A549 (cell line): ENCODE data around the gene AMOTL1. TPM values are rescaled to one million over a fixed set of nuclear protein-coding genes. Genes with fewer than 3 reads are reported as not detected.

Source experiments
- ATAC-seq, 2 experiments: fragments of 200-7000 bp in 1 of 2; fragments of >200 bp in 1 of 2; cut with Nextera tagmentation in 1 of 2; cut with Tn5 transposase in 1 of 2; 3 replicates each; pipeline versions ENCODE4 v1.8.0 to v1.9.1; 2018 to 2020; ENCODE audit warnings: mild to moderate bottlenecking in 1 of 2, moderate library complexity in 1 of 2
- CTCF ChIA-PET: fragments of 300-600 bp; sonication (Branson Sonifier 250); formaldehyde crosslinking; extraction: SDS; loops from one replicate; lab custom pipeline; 2021; ENCODE audit warnings: antibody characterized with exemption, inconsistent platforms; lab: Yijun Ruan, JAX
- POLR2A ChIA-PET: fragments of 350-600 bp; formaldehyde crosslinking; extraction: SDS; loops from one replicate; lab custom pipeline; 2021; ENCODE audit warnings: antibody characterized with exemption, inconsistent platforms; lab: Yijun Ruan, JAX
- DNase-seq, 2 experiments: peaks; one replicate each; pipeline versions ENCODE4 v3.0.0 to v3.0.0-alpha.2; 2011 to 2016; ENCODE audit warnings: low read depth in 1 of 2, low spot score in 1 of 2
- FAIRE-seq: peaks from 2 replicates; lab custom pipeline; 2011; peaks lifted over from hg19 to GRCh38; lab: Jason Lieb, UNC
- H3K27ac ChIP-seq, 2 experiments: fragments of >200 bp; sonication (Bioruptor Twin); formaldehyde crosslinking; 3 replicates each; pipeline ENCODE4 v1.5.1; 2016 to 2017
- H3K4me1 ChIP-seq: fragments of >200 bp; sonication (Bioruptor Twin); formaldehyde crosslinking; 3 replicates; pipeline ENCODE4 v1.6.1; 2016
- H3K4me2 ChIP-seq: fragments of >200 bp; sonication (Bioruptor Twin); formaldehyde crosslinking; 3 replicates; pipeline ENCODE4 v1.6.1; 2016
- H3K4me3 ChIP-seq: fragments of >200 bp; sonication (Bioruptor Twin); formaldehyde crosslinking; 3 replicates; pipeline ENCODE4 v1.5.1; 2016
- H3K9me3 ChIP-seq: fragments of >200 bp; sonication (Bioruptor Twin); formaldehyde crosslinking; 3 replicates; pipeline ENCODE4 v1.6.1; 2016
- CEBPB ChIP-seq, 2 experiments: fragments of >200 bp in 1 of 2; sonication (Bioruptor Twin) in 1 of 2; formaldehyde crosslinking in 1 of 2; IDR thresholded peaks; 2 replicates each; pipeline ENCODE4 v1.6.1; 2012 to 2016
- CHD4 ChIP-seq: fragments of 200-600 bp; sonication (generic); IDR thresholded peaks from 2 replicates; pipeline ENCODE4 v1.6.1; 2016; ENCODE audit warnings: antibody characterized with exemption, mild to moderate bottlenecking, borderline replicate concordance
- EHF ChIP-seq: fragments of 250-450 bp; sonication (Bioruptor Pico); IDR thresholded peaks from 2 replicates; pipeline ENCODE4 v1.5.0; 2020; ENCODE audit warnings: mild to moderate bottlenecking
- FOSB ChIP-seq: fragments of 250-450 bp; sonication (Bioruptor Pico); IDR thresholded peaks from 2 replicates; pipeline ENCODE4 v1.5.0; 2020; ENCODE audit warnings: mild to moderate bottlenecking, moderate library complexity
- FOXS1 ChIP-seq: fragments of 250-450 bp; sonication (Bioruptor Pico); IDR thresholded peaks from 2 replicates; pipeline ENCODE4 v1.5.0; 2020; ENCODE audit warnings: mild to moderate bottlenecking, moderate library complexity
- GATA3 ChIP-seq: IDR thresholded peaks from 2 replicates; pipeline ENCODE4 v1.6.1; 2012; ENCODE audit warnings: borderline replicate concordance
- HDAC2 ChIP-seq: fragments of 200-600 bp; sonication (generic); IDR thresholded peaks from 2 replicates; pipeline ENCODE4 v1.6.1; 2016
- HOXA7 ChIP-seq: fragments of 250-450 bp; sonication (Bioruptor Pico); IDR thresholded peaks from 2 replicates; pipeline ENCODE4 v1.5.0; 2020; ENCODE audit warnings: mild to moderate bottlenecking, moderate library complexity
- HOXB5 ChIP-seq: fragments of 250-450 bp; sonication (Bioruptor Pico); IDR thresholded peaks from 2 replicates; pipeline ENCODE4 v1.5.0; 2020; ENCODE audit warnings: mild to moderate bottlenecking, moderate library complexity
- JUNB ChIP-seq: fragments of >200 bp; sonication (Bioruptor Twin); formaldehyde crosslinking; IDR thresholded peaks from 2 replicates; pipeline ENCODE4 v1.6.1; 2016
- KDM1A ChIP-seq: fragments of 200-600 bp; sonication (generic); IDR thresholded peaks from 2 replicates; pipeline ENCODE4 v1.6.1; 2016; ENCODE audit warnings: low read depth, mild to moderate bottlenecking
- NR3C1 ChIP-seq: fragments of >200 bp; sonication (Bioruptor Twin); formaldehyde crosslinking; IDR thresholded peaks from 3 replicates; pipeline ENCODE4 v1.6.1; 2017
- PHF8 ChIP-seq: fragments of 200-600 bp; sonication (generic); IDR thresholded peaks from 2 replicates; pipeline ENCODE4 v1.6.1; 2016; ENCODE audit warnings: low read depth, mild to moderate bottlenecking, antibody characterized with exemption, moderate library complexity, borderline replicate concordance
- RAD21 ChIP-seq, 2 experiments: fragments of >200 bp in 1 of 2; sonication (Bioruptor Twin) in 1 of 2; formaldehyde crosslinking in 1 of 2; IDR thresholded peaks in 1 of 2; conservative IDR thresholded peaks in 1 of 2; 2 replicates in 1 of 2; 3 replicates in 1 of 2; pipeline ENCODE4 v1.6.1; 2012 to 2018; ENCODE audit warnings: inconsistent platforms in 1 of 2
- RFX5 ChIP-seq: fragments of 450-650 bp; IDR thresholded peaks from 2 replicates; pipeline ENCODE4 v1.7.1; 2014; ENCODE audit warnings: antibody characterized with exemption, mild to moderate bottlenecking, moderate library complexity
- SREBF2 ChIP-seq: fragments of 450-650 bp; IDR thresholded peaks from 2 replicates; pipeline ENCODE4 v1.6.1; 2014; ENCODE audit warnings: mild to moderate bottlenecking, moderate library complexity
- TP53 ChIP-seq: fragments of 250-450 bp; sonication (Bioruptor Pico); IDR thresholded peaks from 2 replicates; pipeline ENCODE4 v1.5.0; 2021; ENCODE audit warnings: mild to moderate bottlenecking, moderate library complexity
- WGBS: methylation state at CpG from one replicate; pipeline ENCODE4 v1.1.6; 2017; ENCODE audit errors: missing lambda C conversion rate; 5-methylcytosine and 5-hydroxymethylcytosine counted together
- polyA plus RNA-seq, 4 experiments: library from polyadenylated mRNA; depleted of rRNA in 3 of 4; stranded (reverse); fragments of >200 nt; fragmentation: RNase III in 1 of 4; extraction: RNeasy Plus Mini Kit Qiagen cat#74134 plus additional on column Dnase treatment in 1 of 4; gene quantifications; 2 replicates in 3 of 4; 3 replicates in 1 of 4; pipeline ENCODE4 v1.2.3, GENCODE V29; 2011 to 2017
- TF ChIP-seq, protein P1 (sequence below): IDR thresholded peaks from 2 replicates; pipeline ENCODE4 v1.6.1; 2012
- TF ChIP-seq, protein P2 (sequence below): IDR thresholded peaks from 2 replicates; pipeline ENCODE4 v1.6.1; 2012; ENCODE audit warnings: low read depth, borderline replicate concordance
- TF ChIP-seq, protein P3 (sequence below): fragments of 150-350 bp; IDR thresholded peaks from 2 replicates; pipeline ENCODE4 v1.6.1; 2014; ENCODE audit warnings: low read depth, mild to moderate bottlenecking, low read length
- TF ChIP-seq, protein P4 (sequence below): IDR thresholded peaks from 2 replicates; pipeline ENCODE4 v1.6.1; 2012
- TF ChIP-seq, protein P5 (sequence below): fragments of 250-450 bp; sonication (Bioruptor Pico); IDR thresholded peaks from 2 replicates; pipeline ENCODE4 v1.5.0; 2021; ENCODE audit warnings: mild to moderate bottlenecking, moderate library complexity, borderline replicate concordance

Gene AMOTL1
- polyA plus RNA-seq, 2 of the 4 experiments (the other 2 are of a cell fraction) = 3.9 to 12.2 TPM

DNA sequence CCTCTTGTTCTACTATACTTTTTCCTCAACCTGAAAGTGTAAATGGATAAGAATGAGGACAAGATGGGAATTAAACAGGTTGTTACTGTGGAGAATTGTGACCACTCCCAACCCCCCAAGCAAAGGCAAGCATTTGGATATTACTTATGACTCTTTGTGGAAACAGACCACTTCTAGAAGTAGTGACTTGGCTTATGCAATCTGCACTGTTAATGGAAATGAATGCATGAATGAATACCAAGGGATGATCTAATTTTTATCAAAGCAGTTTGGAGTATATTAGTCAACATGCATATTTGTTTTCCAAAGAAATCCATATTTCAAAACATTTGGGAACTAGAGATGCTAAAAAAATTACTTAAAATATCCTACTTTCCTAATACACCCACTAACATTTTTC lies 35.3 kb downstream of the AMOTL1 start (continued):
- TF ChIP-seq TP53 (CRISPR knock-in tag) (no peak), GATA3 (no peak), RFX5 (no peak), HDAC2 (no peak), FOXS1 (CRISPR knock-in tag) (no peak)
- TF ChIP-seq, protein P1, sequence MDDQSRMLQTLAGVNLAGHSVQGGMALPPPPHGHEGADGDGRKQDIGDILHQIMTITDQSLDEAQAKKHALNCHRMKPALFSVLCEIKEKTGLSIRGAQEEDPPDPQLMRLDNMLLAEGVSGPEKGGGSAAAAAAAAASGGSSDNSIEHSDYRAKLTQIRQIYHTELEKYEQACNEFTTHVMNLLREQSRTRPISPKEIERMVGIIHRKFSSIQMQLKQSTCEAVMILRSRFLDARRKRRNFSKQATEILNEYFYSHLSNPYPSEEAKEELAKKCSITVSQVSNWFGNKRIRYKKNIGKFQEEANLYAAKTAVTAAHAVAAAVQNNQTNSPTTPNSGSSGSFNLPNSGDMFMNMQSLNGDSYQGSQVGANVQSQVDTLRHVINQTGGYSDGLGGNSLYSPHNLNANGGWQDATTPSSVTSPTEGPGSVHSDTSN = no peak

DNA sequence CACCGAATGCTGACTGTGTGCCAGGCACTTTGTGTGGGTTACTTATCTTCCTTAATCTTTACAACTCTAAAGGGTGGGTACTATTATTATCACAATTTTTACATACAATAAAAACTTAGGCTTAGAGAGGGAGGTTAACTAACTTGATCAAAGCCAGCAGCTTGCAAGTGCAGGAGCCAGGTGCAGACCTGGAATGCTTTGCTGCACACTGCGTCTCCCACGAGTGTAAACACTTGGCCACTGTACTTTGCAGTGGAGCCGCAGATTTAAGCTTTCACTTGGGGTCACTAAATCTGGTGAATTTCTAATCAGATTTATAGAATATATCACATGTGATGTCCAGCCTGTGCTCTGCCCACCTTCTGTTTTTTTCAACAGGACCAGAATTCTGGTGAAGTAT lies 36.7 kb downstream of the AMOTL1 start:
- Histone ChIP-seq H3K4me1 (no peaks in the 10 kb centered on the region), H3K27ac (no peak overlapping the region), H3K9me3 (no peaks in the 10 kb centered on the region), H3K4me2 (no peak overlapping the region), H3K4me3 (no peak overlapping the region)
- DNase-seq = no peak
- TF ChIP-seq, protein P2, sequence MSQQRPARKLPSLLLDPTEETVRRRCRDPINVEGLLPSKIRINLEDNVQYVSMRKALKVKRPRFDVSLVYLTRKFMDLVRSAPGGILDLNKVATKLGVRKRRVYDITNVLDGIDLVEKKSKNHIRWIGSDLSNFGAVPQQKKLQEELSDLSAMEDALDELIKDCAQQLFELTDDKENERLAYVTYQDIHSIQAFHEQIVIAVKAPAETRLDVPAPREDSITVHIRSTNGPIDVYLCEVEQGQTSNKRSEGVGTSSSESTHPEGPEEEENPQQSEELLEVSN = no peak
- no peak for TF ChIP-seq KDM1A
- no peak for TF ChIP-seq NR3C1
- no peak for TF ChIP-seq GATA3
- no peak for TF ChIP-seq CEBPB (IDR thresholded peaks at IDR 0.05)
- no peak for TF ChIP-seq RFX5
- no peak for TF ChIP-seq RAD21 (conservative IDR thresholded peaks at IDR 0.05 in 1 of 2, IDR thresholded peaks at IDR 0.05 in 1 of 2)
- TF ChIP-seq PHF8 = no peak
- TF ChIP-seq, protein P3, sequence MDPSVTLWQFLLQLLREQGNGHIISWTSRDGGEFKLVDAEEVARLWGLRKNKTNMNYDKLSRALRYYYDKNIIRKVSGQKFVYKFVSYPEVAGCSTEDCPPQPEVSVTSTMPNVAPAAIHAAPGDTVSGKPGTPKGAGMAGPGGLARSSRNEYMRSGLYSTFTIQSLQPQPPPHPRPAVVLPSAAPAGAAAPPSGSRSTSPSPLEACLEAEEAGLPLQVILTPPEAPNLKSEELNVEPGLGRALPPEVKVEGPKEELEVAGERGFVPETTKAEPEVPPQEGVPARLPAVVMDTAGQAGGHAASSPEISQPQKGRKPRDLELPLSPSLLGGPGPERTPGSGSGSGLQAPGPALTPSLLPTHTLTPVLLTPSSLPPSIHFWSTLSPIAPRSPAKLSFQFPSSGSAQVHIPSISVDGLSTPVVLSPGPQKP = no peak
- TF ChIP-seq EHF (CRISPR knock-in tag) = no peak
- CTCF ChIA-PET = interaction anchor here (1.0 kb wide), 1 partner anchor 9 kb away, joined by 3 read pairs; no protein-coding TSS in a partner anchor
- 98% methylated on average over 4 of the region's 4 CpGs for WGBS
- no peak for ATAC-seq
- no peak for FAIRE-seq
- POLR2A ChIA-PET = no interaction called here

DNA sequence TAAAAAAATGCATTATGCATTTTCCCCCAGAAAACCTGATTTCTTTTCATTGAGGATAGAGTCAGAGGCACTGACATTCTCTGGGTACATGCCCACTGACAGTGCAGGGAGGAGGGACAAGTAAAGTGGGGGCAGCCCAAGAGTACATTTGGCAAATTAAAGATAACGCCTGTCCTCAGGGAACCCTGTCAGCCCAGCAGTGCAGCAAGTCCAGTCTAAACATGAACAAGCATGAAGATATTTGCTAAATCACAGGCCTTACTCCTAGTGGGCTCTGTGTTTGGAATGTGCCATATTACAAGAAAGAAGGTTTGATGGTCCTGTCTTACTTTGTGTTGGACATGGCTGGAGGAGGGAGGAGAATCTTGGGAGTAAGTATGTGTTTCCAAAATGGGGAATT lies 37.9 kb downstream of the AMOTL1 start:
- Histone ChIP-seq H3K4me2 (no peak overlapping the region), H3K9me3 (no peaks in the 10 kb centered on the region), H3K4me3 (no peak overlapping the region), H3K4me1 (no peaks in the 10 kb centered on the region), H3K27ac (no peak overlapping the region)
- DNase-seq (no peak), ATAC-seq (no peak), FAIRE-seq (no peak)
- 100% methylated on average over 1 of the region's 1 CpG for WGBS
- TF ChIP-seq, protein P4, sequence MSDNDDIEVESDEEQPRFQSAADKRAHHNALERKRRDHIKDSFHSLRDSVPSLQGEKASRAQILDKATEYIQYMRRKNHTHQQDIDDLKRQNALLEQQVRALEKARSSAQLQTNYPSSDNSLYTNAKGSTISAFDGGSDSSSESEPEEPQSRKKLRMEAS = no peak
- TF ChIP-seq HOXA7 (CRISPR knock-in tag) (no peak), CHD4 (no peak)
- CTCF ChIA-PET = no interaction called here
- POLR2A ChIA-PET = no interaction called here

DNA sequence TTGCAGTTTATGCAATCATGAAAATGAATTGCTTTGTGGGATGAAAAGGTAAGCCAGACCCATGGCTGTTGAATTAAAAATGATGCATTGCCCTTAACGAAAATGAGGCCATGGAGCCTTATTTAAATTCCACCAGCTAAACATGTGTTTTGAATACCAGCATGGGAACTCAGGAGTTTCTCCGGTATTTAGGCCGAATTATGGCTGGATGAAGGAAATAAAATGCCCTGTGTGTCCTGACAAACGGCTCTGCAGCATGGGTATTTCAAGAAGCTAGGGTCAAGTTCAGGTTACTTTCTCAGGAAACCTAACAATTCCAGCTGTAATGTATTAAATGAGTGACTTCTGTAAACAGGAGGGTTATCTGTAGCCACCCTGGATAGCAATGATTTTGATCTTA lies 38.3 kb downstream of the AMOTL1 start:
- ChIA-PET CTCF (no interaction called here), POLR2A (no interaction called here)
- DNase-seq = no peak
- 66% methylated on average over 4 of the region's 4 CpGs for WGBS
- Histone ChIP-seq H3K9me3 (no peaks in the 10 kb centered on the region), H3K4me3 (no peak overlapping the region), H3K4me1 (no peaks in the 10 kb centered on the region), H3K27ac (no peak overlapping the region), H3K4me2 (no peak overlapping the region)
- no peak for FAIRE-seq
- TF ChIP-seq FOSB (CRISPR knock-in tag) (no peak), HOXB5 (CRISPR knock-in tag) (no peak), JUNB (no peak), SREBF2 (no peak)
- TF ChIP-seq, protein P5, sequence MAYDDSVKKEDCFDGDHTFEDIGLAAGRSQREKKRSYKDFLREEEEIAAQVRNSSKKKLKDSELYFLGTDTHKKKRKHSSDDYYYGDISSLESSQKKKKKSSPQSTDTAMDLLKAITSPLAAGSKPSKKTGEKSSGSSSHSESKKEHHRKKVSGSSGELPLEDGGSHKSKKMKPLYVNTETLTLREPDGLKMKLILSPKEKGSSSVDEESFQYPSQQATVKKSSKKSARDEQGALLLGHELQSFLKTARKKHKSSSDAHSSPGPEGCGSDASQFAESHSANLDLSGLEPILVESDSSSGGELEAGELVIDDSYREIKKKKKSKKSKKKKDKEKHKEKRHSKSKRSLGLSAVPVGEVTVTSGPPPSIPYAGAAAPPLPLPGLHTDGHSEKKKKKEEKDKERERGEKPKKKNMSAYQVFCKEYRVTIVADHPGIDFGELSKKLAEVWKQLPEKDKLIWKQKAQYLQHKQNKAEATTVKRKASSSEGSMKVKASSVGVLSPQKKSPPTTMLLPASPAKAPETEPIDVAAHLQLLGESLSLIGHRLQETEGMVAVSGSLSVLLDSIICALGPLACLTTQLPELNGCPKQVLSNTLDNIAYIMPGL (CRISPR knock-in tag) = no peak
- TF ChIP-seq, protein P1 = no peak
- no peak for ATAC-seq
